Epithelial cell of esophagus (primary cell): ENCODE results near the gene TUFT1.

Source experiments
- DNase-seq: peaks from one replicate; pipeline ENCODE4 v3.0.0; 2010; ENCODE audit warnings: low read depth
- H3K4me3 ChIP-seq: 2 replicates; pipeline ENCODE4 v1.5.1; 2011; ENCODE audit warnings: mild to moderate bottlenecking, low read length, control low read depth
- TF ChIP-seq, protein P1 (sequence below): IDR thresholded peaks from 2 replicates; pipeline ENCODE4 v1.5.1; 2011; ENCODE audit warnings: low read depth, mild to moderate bottlenecking, low read length, control low read depth, inconsistent platforms; ENCODE audit not compliant: insufficient read depth; ENCODE audit errors: missing control alignments

Gene TUFT1

DNA sequence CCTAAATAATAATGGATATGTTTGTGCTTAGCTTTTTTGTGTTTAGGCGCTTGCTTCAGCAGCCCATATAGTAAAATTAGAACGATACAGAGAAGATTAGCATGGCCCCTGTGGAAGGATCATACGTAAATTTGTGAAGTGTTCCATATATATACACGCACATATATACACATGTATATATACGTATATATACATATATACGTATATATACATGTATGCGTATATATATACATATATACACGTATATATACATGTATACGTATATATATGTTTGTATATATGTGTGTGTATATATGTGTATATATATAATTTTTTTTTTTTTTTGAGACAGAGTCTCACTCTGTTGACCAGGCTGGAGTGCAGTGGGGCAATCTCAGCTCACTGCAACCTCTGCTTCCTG is 89.2 kb downstream of the TUFT1 start:
- TF ChIP-seq, protein P1, sequence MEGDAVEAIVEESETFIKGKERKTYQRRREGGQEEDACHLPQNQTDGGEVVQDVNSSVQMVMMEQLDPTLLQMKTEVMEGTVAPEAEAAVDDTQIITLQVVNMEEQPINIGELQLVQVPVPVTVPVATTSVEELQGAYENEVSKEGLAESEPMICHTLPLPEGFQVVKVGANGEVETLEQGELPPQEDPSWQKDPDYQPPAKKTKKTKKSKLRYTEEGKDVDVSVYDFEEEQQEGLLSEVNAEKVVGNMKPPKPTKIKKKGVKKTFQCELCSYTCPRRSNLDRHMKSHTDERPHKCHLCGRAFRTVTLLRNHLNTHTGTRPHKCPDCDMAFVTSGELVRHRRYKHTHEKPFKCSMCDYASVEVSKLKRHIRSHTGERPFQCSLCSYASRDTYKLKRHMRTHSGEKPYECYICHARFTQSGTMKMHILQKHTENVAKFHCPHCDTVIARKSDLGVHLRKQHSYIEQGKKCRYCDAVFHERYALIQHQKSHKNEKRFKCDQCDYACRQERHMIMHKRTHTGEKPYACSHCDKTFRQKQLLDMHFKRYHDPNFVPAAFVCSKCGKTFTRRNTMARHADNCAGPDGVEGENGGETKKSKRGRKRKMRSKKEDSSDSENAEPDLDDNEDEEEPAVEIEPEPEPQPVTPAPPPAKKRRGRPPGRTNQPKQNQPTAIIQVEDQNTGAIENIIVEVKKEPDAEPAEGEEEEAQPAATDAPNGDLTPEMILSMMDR = no peak
- DNase-seq = no peak
- no peak overlapping the region for H3K4me3 ChIP-seq
